ENCODE results near the gene EFHD1. TPM values are rescaled to one million over a fixed set of nuclear protein-coding genes. Genes with fewer than 3 reads are reported as not detected.

The EFHD1 gene
- polyA plus RNA-seq, 2 donors = 1.3 to 3.9 TPM

GRCh38 chr2:232659359-232659758 lies 26.0 kb downstream of the EFHD1 start:
- H3K4me1 ChIP-seq (ENCODE audit: control insufficient read depth in 2 of 2, insufficient read depth in 2 of 2, low read length in 1 of 2) = no peaks in the 10 kb centered on the region
- no peaks in the 10 kb centered on the region for H3K36me3 ChIP-seq (ENCODE audit: control insufficient read depth in 2 of 2, insufficient read depth in 2 of 2, low read length in 1 of 2)
- no peak overlapping the region for H3K4me3 ChIP-seq (ENCODE audit: low read depth in 1 of 2, low read length in 2 of 2)
- WGBS, 2 donors = 77 to 82% methylated on average over 2 of the region's 2 CpGs
- no peak overlapping the region for H3K27ac ChIP-seq (ENCODE audit: low read depth in 2 of 2, low read length in 1 of 2)
- no peaks in the 10 kb centered on the region for H3K9me3 ChIP-seq (ENCODE audit: control insufficient read depth in 2 of 2, insufficient read depth in 1 of 2, low read depth in 1 of 2, low read length in 1 of 2)
- no peaks in the 10 kb centered on the region for H3K27me3 ChIP-seq (ENCODE audit: control insufficient read depth in 1 of 2, insufficient read depth in 2 of 2, low read length in 2 of 2)

- no peaks in the 10 kb centered on the region for H3K27me3 ChIP-seq (ENCODE audit: control insufficient read depth in 1 of 2, insufficient read depth in 2 of 2, low read length in 2 of 2)
- H3K36me3 ChIP-seq (ENCODE audit: control insufficient read depth in 2 of 2, insufficient read depth in 2 of 2, low read length in 1 of 2) = no peaks in the 10 kb centered on the region
- no peaks in the 10 kb centered on the region for H3K9me3 ChIP-seq (ENCODE audit: control insufficient read depth in 2 of 2, insufficient read depth in 1 of 2, low read depth in 1 of 2, low read length in 1 of 2)
- H3K27ac ChIP-seq (ENCODE audit: low read depth in 2 of 2, low read length in 1 of 2) = no peak overlapping the region
- WGBS, 2 donors = 90 to 93% methylated on average over 16 of the region's 16 CpGs
- H3K4me3 ChIP-seq (ENCODE audit: low read depth in 1 of 2, low read length in 2 of 2) = no peak overlapping the region
- H3K4me1 ChIP-seq (ENCODE audit: control insufficient read depth in 2 of 2, insufficient read depth in 2 of 2, low read length in 1 of 2) = no peaks in the 10 kb centered on the region
These were observed 29.3 kb downstream of the EFHD1 start for GRCh38 chr2:232662486-232663260.

- Histone ChIP-seq H3K4me1 (ENCODE audit: control insufficient read depth in 2 of 2, insufficient read depth in 2 of 2, low read length in 1 of 2) (no peaks in the 10 kb centered on the region), H3K9me3 (ENCODE audit: control insufficient read depth in 2 of 2, insufficient read depth in 1 of 2, low read depth in 1 of 2, low read length in 1 of 2) (no peaks in the 10 kb centered on the region), H3K27me3 (ENCODE audit: control insufficient read depth in 1 of 2, insufficient read depth in 2 of 2, low read length in 2 of 2) (no peaks in the 10 kb centered on the region), H3K36me3 (ENCODE audit: control insufficient read depth in 2 of 2, insufficient read depth in 2 of 2, low read length in 1 of 2) (no peaks in the 10 kb centered on the region), H3K27ac (ENCODE audit: low read depth in 2 of 2, low read length in 1 of 2) (no peak overlapping the region), H3K4me3 (ENCODE audit: low read depth in 1 of 2, low read length in 2 of 2) (no peak overlapping the region)
- 65 to 77% methylated on average over 7 of the region's 7 CpGs for whole genome bisulfite sequencing, 2 donors
These were observed 32.8 kb downstream of the EFHD1 start for GRCh38 chr2:232666051-232666805.

- Histone ChIP-seq H3K4me3 (ENCODE audit: low read depth in 1 of 2, low read length in 2 of 2) (no peak overlapping the region), H3K4me1 (ENCODE audit: control insufficient read depth in 2 of 2, insufficient read depth in 2 of 2, low read length in 1 of 2) (no peaks in the 10 kb centered on the region), H3K36me3 (ENCODE audit: control insufficient read depth in 2 of 2, insufficient read depth in 2 of 2, low read length in 1 of 2) (no peaks in the 10 kb centered on the region), H3K9me3 (ENCODE audit: control insufficient read depth in 2 of 2, insufficient read depth in 1 of 2, low read depth in 1 of 2, low read length in 1 of 2) (no peaks in the 10 kb centered on the region), H3K27me3 (ENCODE audit: control insufficient read depth in 1 of 2, insufficient read depth in 2 of 2, low read length in 2 of 2) (no peaks in the 10 kb centered on the region), H3K27ac (ENCODE audit: low read depth in 2 of 2, low read length in 1 of 2) (no peak overlapping the region)
- WGBS, 2 donors = 76 to 80% methylated on average over 10 of the region's 10 CpGs
These were observed 34.7 kb downstream of the EFHD1 start for GRCh38 chr2:232667989-232668583.

- H3K4me1 ChIP-seq (ENCODE audit: control insufficient read depth in 2 of 2, insufficient read depth in 2 of 2, low read length in 1 of 2) = no peaks in the 10 kb centered on the region
- no peaks in the 10 kb centered on the region for H3K27me3 ChIP-seq (ENCODE audit: control insufficient read depth in 1 of 2, insufficient read depth in 2 of 2, low read length in 2 of 2)
- no peaks in the 10 kb centered on the region for H3K36me3 ChIP-seq (ENCODE audit: control insufficient read depth in 2 of 2, insufficient read depth in 2 of 2, low read length in 1 of 2)
- WGBS, 2 donors = 70 to 71% methylated on average over 17 of the region's 17 CpGs
- no peak overlapping the region for H3K27ac ChIP-seq (ENCODE audit: low read depth in 2 of 2, low read length in 1 of 2)
- no peaks in the 10 kb centered on the region for H3K9me3 ChIP-seq (ENCODE audit: control insufficient read depth in 2 of 2, insufficient read depth in 1 of 2, low read depth in 1 of 2, low read length in 1 of 2)
- no peak overlapping the region for H3K4me3 ChIP-seq (ENCODE audit: low read depth in 1 of 2, low read length in 2 of 2)
These were observed 35.5 kb downstream of the EFHD1 start for GRCh38 chr2:232668805-232669444.

GRCh38 chr2:232672588-232672987 lies 39.2 kb downstream of the EFHD1 start:
- Histone ChIP-seq H3K27ac (ENCODE audit: low read depth in 2 of 2, low read length in 1 of 2) (no peak overlapping the region), H3K36me3 (ENCODE audit: control insufficient read depth in 2 of 2, insufficient read depth in 2 of 2, low read length in 1 of 2) (no peaks in the 10 kb centered on the region), H3K9me3 (ENCODE audit: control insufficient read depth in 2 of 2, insufficient read depth in 1 of 2, low read depth in 1 of 2, low read length in 1 of 2) (no peaks in the 10 kb centered on the region), H3K27me3 (ENCODE audit: control insufficient read depth in 1 of 2, insufficient read depth in 2 of 2, low read length in 2 of 2) (no peaks in the 10 kb centered on the region), H3K4me3 (ENCODE audit: low read depth in 1 of 2, low read length in 2 of 2) (no peak overlapping the region), H3K4me1 (ENCODE audit: control insufficient read depth in 2 of 2, insufficient read depth in 2 of 2, low read length in 1 of 2) (no peaks in the 10 kb centered on the region)
- 65 to 69% methylated on average over 1 of the region's 1 CpG for WGBS, 2 donors

- no peak overlapping the region for H3K4me3 ChIP-seq (ENCODE audit: low read depth in 1 of 2, low read length in 2 of 2)
- H3K27me3 ChIP-seq (ENCODE audit: control insufficient read depth in 1 of 2, insufficient read depth in 2 of 2, low read length in 2 of 2) = no peaks in the 10 kb centered on the region
- no peaks in the 10 kb centered on the region for H3K4me1 ChIP-seq (ENCODE audit: control insufficient read depth in 2 of 2, insufficient read depth in 2 of 2, low read length in 1 of 2)
- no peaks in the 10 kb centered on the region for H3K9me3 ChIP-seq (ENCODE audit: control insufficient read depth in 2 of 2, insufficient read depth in 1 of 2, low read depth in 1 of 2, low read length in 1 of 2)
- H3K27ac ChIP-seq (ENCODE audit: low read depth in 2 of 2, low read length in 1 of 2) = no peak overlapping the region
- no peaks in the 10 kb centered on the region for H3K36me3 ChIP-seq (ENCODE audit: control insufficient read depth in 2 of 2, insufficient read depth in 2 of 2, low read length in 1 of 2)
- 73 to 80% methylated on average over 6 of the region's 6 CpGs for WGBS, 2 donors
These were observed 41.1 kb downstream of the EFHD1 start for GRCh38 chr2:232674491-232674890.

GRCh38 chr2:232675381-232675780 lies 42.0 kb downstream of the EFHD1 start:
- H3K27ac ChIP-seq (ENCODE audit: low read depth in 2 of 2, low read length in 1 of 2) = no peak overlapping the region
- WGBS, 2 donors = 93% methylated on average over 10 of the region's 10 CpGs
- no peaks in the 10 kb centered on the region for H3K4me1 ChIP-seq (ENCODE audit: control insufficient read depth in 2 of 2, insufficient read depth in 2 of 2, low read length in 1 of 2)

GRCh38 chr2:232680006-232680405 lies 46.6 kb downstream of the EFHD1 start:
- no peaks in the 10 kb centered on the region for H3K9me3 ChIP-seq (ENCODE audit: control insufficient read depth in 2 of 2, insufficient read depth in 1 of 2, low read depth in 1 of 2, low read length in 1 of 2)
- H3K27ac ChIP-seq (ENCODE audit: low read depth in 2 of 2, low read length in 1 of 2) = no peak overlapping the region
- H3K4me1 ChIP-seq (ENCODE audit: control insufficient read depth in 2 of 2, insufficient read depth in 2 of 2, low read length in 1 of 2) = no peaks in the 10 kb centered on the region
- no peaks in the 10 kb centered on the region for H3K27me3 ChIP-seq (ENCODE audit: control insufficient read depth in 1 of 2, insufficient read depth in 2 of 2, low read length in 2 of 2)
- WGBS, 2 donors = 85 to 90% methylated on average over 7 of the region's 7 CpGs
- no peaks in the 10 kb centered on the region for H3K36me3 ChIP-seq (ENCODE audit: control insufficient read depth in 2 of 2, insufficient read depth in 2 of 2, low read length in 1 of 2)
- H3K4me3 ChIP-seq (ENCODE audit: low read depth in 1 of 2, low read length in 2 of 2) = no peak overlapping the region

More at GRCh38 chr2:232675381-232675780, 42.0 kb downstream of the EFHD1 start:
- H3K4me3 ChIP-seq (ENCODE audit: low read depth in 1 of 2, low read length in 2 of 2) = no peak overlapping the region
- no peaks in the 10 kb centered on the region for H3K27me3 ChIP-seq (ENCODE audit: control insufficient read depth in 1 of 2, insufficient read depth in 2 of 2, low read length in 2 of 2)
- H3K36me3 ChIP-seq (ENCODE audit: control insufficient read depth in 2 of 2, insufficient read depth in 2 of 2, low read length in 1 of 2) = no peaks in the 10 kb centered on the region
- no peaks in the 10 kb centered on the region for H3K9me3 ChIP-seq (ENCODE audit: control insufficient read depth in 2 of 2, insufficient read depth in 1 of 2, low read depth in 1 of 2, low read length in 1 of 2)

All from esophagus (tissue), 2 donors.